ENCODE measurements around the gene OR14K1.

DNA sequence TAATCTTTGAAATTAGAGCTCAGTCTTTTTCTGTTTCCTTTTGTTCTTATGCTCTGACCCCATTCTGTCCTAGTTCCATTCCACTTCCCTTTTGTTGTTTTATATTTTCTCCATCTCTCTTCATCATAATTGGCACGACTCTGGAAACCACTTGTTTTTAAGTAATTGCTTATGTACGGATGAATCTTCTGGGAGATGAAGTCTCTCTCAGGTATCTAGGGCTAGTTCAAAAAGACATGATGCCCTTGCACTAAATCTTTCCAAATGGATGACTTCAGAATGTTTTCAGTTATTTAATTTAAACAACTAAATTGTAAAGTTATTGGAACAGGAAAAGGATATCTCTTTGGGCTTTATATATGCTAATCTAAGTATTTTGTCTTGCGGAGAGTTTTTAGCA is 21.9 kb upstream of the OR14K1 start, which contains the start of gene OR6F1:
- TF ChIP-seq, protein P1, sequence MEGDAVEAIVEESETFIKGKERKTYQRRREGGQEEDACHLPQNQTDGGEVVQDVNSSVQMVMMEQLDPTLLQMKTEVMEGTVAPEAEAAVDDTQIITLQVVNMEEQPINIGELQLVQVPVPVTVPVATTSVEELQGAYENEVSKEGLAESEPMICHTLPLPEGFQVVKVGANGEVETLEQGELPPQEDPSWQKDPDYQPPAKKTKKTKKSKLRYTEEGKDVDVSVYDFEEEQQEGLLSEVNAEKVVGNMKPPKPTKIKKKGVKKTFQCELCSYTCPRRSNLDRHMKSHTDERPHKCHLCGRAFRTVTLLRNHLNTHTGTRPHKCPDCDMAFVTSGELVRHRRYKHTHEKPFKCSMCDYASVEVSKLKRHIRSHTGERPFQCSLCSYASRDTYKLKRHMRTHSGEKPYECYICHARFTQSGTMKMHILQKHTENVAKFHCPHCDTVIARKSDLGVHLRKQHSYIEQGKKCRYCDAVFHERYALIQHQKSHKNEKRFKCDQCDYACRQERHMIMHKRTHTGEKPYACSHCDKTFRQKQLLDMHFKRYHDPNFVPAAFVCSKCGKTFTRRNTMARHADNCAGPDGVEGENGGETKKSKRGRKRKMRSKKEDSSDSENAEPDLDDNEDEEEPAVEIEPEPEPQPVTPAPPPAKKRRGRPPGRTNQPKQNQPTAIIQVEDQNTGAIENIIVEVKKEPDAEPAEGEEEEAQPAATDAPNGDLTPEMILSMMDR (IDR thresholded peaks at IDR 0.05; ENCODE audit: low read length) = no peak
- TF ChIP-seq EZH2 (IDR thresholded peaks at IDR 0.05; ENCODE audit: borderline replicate concordance, low read length) = no peak
